GM21737 (cell line): ENCODE data around the gene UHMK1.
"Not testable (repeated sequence)": the region's sequence is repeated elsewhere in the genome, so short reads cannot be mapped to it uniquely, and the experiment has no call there.

Experiments used
- ATAC-seq: cut with Tn5 transposase; IDR thresholded peaks from one replicate; pipeline ENCODE4 v1.9.1; 2021; ENCODE audit warnings: mild to moderate bottlenecking, moderate library complexity; ENCODE audit not compliant: unreplicated experiment

UHMK1 gene

DNA sequence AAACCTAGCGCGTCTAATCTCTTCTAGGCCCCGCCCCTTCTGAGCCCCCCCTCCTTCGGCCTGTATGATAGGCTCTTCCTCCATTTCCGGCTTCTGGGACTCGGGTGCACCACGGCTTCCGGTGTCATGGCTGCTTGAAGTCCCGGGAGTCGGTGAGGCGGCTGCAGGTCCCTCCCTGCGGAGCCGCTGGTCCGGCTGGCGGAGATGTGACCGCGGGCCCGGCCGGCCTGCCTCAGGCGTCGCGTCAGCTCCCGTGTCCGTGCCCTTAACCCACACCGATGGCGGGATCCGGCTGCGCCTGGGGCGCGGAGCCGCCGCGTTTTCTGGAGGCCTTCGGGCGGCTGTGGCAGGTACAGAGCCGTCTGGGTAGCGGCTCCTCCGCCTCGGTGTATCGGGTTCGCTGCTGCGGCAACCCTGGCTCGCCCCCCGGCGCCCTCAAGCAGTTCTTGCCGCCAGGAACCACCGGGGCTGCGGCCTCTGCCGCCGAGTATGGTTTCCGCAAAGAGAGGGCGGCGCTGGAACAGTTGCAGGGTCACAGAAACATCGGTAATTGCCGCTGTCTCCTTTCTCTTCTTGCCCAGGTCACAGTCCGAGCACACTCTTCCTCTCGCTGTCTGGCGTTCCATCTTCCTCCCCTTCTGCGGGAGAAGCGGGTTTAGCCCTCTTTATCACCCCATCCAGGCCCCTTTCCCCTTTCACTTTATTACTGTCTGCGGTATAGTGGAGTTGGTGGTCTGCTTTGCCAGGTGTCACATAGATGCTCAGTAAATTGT, at the start of gene UHMK1:
Gene UHMK1, plus strand, starts transcription at position 96 of the 773 bp plus-strand sequence. Its CDS starts 183 bp downstream, at position 279.
- peak; percentile 98 for ATAC-seq

DNA sequence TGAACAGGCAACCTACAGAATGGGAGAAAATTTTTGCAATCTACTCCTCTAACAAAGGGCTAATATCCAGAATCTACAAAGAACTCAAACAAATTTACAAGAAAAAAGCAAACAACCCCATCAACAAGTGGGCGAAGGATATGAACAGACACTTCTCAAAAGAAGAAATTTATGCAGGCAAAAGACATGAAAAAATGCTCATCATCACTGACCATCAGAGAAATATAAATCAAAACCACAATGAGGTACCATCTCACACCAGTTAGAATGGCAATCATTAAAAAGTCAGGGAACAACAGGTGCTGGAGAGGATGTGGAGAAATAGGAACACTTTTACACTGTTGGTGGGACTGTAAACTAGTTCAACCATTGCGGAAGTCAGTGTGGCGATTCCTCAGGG, 43.3 kb upstream of the UHMK1 start:
- not testable (repeated sequence) for ATAC-seq

- no peak for ATAC-seq
Observed at GRCh38 chr1:162456323-162456722, 41.3 kb upstream of the UHMK1 start.

- no peak for ATAC-seq
Observed at GRCh38 chr1:162458236-162458635, 39.4 kb upstream of the UHMK1 start.

DNA sequence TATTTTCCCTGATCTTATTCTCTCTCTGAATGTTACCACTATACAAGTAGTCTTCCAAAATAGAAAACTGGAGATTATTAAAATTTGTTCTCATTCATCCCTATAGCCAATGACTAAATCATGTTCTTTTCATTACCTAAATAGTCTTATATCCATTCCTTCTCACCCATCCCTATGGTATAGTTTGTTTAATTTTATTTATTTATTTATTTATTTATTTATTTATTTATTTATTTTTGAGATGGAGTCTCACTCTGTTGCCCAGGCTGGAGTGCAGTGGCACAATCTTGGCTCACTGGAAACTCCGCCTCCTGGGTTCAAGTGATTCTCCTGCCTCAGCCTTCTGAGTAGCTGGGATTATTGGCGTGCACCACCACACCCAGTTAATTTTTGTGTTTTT, 35.2 kb upstream of the UHMK1 start:
- ATAC-seq = not testable (repeated sequence)

DNA sequence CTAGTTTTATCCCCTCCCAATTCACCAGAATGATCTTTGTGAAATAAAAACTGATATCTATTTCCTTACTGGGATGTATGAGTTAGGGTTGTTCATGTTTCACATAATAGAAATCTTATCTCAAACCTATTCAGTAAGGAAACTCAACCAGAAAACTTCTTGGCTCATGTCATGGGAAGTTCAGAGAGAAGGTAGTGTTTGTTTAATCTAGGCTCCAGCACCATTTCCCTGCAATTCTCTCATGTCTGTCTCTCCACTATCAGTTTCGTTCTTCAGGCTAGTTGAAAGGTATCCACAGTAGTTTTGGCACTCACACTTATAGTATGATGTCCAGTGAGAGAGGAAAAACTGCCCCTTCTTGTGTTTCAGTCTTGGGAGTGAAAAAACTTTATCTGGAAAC, 34.6 kb upstream of the UHMK1 start:
- ATAC-seq = no peak

GRCh38 chr1:162466797-162467196, 30.8 kb upstream of the UHMK1 start:
- ATAC-seq = no peak

- no peak for ATAC-seq
Observed at GRCh38 chr1:162470216-162470615, 27.4 kb upstream of the UHMK1 start.

DNA sequence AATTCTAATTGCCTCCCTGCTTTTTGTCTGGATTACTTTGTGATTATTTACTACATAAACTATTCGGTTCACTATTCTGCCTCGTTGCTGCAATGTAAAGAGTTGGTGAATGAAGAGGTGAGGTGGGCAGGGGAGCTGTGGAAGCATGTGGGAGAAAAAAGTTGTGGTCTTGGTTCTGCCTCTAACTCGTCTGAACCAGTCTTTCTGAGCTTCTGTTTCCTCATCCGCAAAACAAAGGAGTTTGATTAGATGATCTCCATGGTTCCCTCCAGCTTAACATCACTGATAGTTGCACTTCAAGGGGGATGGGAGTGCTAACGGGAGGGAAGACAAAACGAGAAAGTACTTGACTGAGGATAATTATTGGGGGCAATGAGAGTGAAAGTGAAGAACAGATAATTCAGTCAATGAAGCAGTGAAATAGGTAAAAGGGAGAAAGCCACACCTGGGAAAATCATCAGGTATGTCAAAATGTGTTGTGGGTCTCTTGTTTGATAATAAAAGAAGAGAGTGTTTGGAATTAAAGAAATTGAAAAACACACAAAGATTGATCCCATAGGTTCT, 26.2 kb upstream of the UHMK1 start:
- ATAC-seq = no peak

GRCh38 chr1:162475089-162475488, 22.5 kb upstream of the UHMK1 start:
- no peak for ATAC-seq

- ATAC-seq = no peak
Observed at GRCh38 chr1:162475539-162476185, 22.0 kb upstream of the UHMK1 start.

- ATAC-seq = no peak
Observed at GRCh38 chr1:162476620-162477019, 21.0 kb upstream of the UHMK1 start.

DNA sequence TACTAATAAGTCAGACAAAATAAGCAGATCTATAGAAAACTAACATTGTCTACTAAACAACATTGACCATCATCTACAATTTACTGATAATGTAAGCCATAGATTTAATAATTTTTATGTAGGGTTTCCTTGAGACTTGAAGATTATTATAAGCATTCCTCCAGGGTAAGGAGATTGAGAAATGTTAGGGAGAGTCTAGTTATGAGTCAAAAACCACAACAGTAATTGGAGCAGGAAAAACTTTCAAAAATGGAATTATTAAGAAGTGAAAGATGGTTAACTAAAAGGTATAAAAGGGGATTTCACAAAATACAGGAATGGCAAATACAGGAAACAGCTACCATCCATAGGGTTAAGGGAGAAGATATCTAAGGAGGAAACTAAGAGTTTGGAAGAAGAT, 12.4 kb upstream of the UHMK1 start:
- ATAC-seq = no peak

- no peak for ATAC-seq
Observed at GRCh38 chr1:162487241-162487640, 10.4 kb upstream of the UHMK1 start.

DNA sequence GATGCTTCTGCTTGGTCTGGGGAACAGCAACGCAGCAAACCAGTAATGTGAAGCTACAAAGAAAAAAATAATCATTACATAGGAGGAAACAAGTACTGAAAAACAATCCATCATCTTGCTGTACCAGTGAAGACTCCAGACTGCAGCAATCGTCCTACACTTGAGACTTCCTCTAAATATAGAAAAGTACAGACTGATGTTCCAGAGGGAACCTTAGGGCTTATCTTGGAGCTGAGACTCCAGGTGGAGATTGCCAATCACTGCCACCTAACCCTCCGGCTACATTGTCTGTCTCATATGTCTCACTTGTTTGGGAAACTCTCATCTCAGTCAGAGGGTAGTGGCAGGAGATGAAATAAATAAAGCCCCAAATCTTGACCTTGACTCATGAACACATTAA, 9.4 kb upstream of the UHMK1 start:
- no peak for ATAC-seq

DNA sequence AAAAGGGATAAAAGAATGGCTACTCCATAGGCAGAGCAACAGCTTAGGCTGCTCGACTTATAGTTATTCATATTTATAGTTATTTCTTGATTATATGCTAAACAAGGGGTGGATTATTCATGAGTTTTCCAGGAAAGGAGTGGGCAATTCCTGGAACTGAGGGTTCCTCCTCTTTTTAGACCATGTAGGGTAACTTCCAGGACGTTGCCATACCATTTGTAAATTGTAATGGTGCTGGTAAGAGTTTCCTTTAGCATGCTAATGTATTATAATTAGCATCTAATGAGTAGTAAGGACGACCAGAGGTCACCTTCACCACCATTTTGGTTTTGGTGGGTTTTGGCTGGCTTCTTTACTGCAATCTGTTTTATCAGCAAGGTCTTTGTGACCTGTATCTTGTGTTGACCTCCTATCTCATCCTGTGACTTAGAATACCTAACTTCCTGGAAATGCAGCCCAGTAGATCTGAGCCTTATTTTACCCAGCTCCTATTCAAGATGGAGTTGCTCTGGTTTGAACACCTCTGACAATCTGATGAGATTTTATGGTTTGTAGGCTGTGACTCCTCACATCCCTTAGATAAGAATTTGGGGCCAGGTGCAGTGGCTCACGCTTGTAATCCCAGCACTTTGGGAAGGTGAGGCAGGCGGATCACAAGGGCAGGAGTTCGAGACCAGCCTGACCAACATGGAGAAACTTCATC, 1.9 kb upstream of the UHMK1 start:
- not testable (repeated sequence) for ATAC-seq

DNA sequence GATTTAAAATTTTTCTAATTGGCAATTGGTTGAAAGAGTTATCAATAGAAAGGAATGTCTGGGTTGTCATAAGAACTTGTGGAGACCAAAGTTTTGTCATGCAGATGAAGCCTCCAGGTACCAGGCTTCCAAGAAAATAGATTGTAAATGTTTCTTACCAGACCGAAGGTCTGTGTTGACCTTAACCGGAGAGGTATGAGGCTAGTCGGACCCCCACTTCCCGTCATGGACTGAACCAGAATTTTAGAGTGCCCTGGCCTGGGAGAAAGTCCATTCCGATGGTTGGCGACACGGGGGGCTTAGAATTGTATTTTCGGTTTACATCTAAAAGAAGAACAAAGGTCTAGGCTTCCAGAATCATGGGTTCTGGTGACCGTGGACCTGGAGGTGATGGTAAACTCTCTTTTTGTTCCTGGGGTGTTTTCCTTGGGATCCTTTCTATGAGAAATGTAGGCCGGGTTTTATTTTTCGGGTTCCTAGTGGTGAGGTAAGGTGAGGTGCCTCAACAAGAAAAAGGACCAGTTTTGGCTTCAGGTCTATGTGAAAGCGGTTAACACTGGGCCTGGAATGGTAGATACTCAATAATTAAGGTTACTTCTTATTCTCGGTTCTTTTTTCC, 405 bp upstream of the UHMK1 start:
- no peak for ATAC-seq

DNA sequence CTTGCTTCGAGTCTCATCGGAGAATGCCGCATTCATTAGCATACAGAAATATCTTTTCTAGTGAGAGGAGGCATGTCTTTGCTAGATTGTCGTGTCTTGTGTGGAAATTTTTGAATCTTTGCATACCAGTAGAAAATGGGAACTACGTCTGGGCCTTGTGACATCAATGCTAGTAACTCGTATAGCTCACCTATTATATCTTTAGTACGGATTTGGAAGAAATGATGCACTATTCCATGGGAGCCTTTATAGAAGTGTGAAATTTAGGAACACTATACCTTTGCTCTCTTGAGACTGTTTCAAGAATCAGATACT, 835 bp downstream of the UHMK1 start:
- ATAC-seq = peak; percentile 5

- no peak for ATAC-seq
Observed at GRCh38 chr1:162500805-162501204, 3.2 kb downstream of the UHMK1 start.

DNA sequence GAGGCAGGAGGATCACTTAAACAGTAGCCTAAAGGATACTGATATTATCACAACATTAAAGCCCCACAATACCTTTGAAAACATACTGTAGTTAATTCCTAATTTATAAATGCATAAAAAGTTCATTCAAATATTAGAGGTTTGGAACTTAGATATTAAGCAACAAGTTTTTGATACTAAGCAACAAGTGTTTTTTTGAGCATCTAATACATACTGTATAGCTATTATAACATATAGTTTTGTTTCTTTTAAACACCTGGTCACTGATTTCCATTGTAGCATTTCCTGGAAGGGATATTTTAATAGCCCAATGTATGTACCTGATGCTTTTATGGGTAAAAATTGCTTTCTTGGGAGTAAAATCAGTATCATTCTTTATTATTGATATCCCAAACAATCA, 4.5 kb downstream of the UHMK1 start:
- ATAC-seq = no peak

DNA sequence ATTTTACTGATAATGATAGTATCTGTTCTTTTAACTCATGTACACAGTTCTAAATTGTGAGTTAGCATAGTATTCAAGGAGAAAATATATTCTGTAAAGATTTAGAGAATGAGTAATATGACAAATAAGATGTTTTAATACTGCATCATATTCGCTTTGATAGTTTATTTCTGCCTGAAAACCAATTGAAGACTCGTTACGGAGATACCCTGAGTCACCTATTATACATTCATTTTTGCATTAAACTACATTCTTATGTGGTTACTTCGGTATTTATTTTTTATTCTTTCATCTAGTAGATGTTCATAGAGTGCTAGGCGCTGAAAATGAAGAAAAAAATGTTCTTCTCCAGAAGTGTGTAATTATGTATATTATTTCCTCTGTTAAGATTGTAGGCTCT, 5.3 kb downstream of the UHMK1 start:
- no peak for ATAC-seq
